DMS153 treated with DMSO at 0.1 percent for 48 hours (cell line): ENCODE results near the gene MAP4K4.
A peak's percentile ranks its signal among the peaks of the same experiment; 100 is the strongest.

Experiments
- DNase-seq: peaks from one replicate; lab custom pipeline; 2025; ENCODE audit not compliant: unreplicated experiment; lab: John Stamatoyannopoulos, UW

MAP4K4 gene

DNA sequence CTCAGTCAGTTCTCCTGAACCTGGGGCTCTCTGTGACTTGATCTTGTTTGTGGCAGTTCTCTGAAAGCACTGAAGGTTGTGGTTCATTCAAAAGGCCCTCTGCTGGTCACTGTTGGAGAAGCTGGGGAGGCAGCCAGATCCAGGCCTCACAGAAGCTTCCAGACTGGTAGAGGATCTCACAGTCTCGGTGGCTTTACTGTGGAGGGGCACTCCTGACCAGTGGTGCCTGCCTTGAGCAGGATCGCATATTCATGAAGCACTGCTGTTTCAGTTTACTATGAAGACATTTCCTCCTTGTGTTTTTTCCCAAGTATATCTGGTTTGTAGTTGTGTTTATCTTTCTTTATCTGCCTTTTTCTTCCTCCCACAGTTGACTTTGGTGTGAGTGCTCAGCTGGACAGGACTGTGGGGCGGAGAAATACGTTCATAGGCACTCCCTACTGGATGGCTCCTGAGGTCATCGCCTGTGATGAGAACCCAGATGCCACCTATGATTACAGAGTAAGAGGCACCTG lies 133.9 kb downstream of the MAP4K4 start:
- DNase-seq: peak; percentile 60

DNA sequence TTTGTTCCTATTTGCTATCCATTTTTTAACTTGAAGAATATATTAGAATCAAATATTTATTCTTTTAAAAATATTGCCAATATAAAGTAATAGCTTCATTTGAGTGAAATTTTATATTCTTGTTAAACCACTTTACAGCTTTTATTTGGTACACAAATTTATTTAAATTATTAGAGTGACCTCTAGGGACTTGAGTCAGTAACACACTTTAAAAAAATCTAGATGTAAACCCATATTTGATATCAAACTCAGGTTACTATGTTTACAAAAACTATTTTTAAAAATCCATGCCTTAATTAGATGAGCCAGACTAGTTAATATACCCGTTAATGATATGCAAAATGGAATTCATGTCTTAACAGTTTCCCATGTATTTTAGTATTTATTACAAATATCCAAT lies 134.6 kb downstream of the MAP4K4 start:
- no peak for DNase-seq

DNA sequence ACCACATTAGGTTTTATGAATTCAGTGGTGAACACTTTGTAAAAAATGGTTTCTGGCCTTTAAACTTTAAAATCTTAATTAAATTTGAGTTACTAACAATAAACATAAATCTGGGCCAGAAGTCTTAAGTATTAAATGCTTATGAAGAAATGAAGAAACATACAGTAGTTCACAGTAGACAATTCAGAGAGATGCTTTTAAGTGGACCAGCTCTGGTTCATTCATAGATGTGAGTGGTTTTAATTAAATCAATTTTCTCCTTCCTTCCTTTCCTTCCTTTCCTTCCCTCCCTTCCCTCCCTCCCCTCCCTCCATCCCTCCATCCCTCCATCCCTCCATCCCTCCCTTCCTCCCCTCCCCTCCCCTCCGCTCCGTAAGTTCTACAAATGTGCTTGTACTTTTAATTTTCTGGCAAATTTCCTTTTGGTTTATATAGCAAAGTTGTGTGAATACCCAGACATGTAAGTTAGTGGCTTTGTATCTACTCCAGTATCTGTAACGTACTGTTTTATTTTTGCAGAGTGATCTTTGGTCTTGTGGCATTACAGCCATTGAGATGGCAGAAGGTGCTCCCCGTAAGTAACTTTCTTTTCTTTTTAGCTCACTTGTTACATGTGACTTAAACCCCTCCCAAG lies 136.5 kb downstream of the MAP4K4 start:
- DNase-seq: no peak

DNA sequence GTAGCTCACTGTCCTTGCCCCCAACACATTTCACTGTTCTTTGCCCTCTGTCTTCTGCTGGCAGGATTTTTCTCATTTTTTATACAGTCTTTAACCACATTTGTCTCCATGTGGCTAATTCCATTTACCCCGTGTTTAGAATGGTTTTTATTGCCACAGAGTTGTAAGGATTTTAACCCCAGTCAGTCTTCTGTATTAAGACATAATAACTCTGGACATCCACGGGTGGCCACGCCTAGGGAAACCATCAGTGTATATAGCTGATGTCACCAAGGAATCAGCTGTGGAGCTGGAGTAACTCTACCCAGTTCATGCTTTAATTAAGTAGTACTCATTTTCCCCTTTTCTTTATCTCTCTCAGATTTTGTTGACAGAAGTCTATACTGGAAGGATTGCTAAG lies 139.8 kb downstream of the MAP4K4 start:
- DNase-seq: no peak

DNA sequence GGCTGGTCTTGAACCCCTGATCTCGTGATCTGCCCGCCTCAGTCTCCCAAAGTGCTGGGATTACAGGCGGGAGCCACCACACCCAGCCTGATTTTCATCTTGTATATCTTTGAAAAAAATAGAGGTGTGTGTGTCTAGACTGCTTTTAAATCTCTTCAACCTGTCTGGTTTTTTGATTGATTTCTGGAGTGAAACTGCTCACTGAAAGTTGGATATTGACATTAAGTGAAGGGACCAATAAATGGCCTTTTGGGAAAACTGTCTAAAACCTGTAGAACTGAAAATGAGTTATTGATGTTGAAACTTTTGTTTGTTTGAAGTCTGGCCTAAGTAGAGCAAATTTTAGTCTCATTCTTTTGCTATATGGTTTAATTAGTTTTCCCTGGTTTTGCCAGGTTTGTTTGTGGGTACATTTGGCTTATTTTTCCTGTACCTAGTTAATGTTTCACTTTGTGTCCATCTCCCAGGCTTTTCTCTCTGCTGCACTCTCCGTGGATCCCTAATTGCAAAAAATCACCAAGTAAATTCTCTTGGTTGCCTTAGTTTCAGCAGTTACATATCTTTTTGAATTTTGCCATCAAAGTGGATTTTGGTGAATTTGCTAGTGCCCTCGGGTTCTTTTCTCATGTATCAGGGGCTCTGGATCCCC lies 144.3 kb downstream of the MAP4K4 start:
- DNase-seq: no peak

DNA sequence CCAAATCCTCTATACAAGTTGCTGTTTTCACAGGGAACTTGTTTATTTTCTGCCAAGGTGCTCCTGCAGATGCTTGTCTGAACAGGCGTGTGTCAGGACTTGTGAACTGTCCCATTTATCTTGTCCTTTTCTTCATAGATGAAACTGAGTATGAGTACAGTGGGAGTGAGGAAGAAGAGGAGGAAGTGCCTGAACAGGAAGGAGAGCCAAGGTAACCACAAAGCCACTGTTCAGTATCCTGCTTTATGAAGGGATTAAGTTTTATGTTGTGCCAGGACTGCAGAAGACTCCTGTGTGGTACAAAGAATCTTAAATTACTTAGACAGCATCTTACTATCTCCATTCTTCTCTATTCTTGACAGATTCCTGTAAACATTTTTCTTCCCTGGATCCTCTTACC lies 145.0 kb downstream of the MAP4K4 start:
- DNase-seq: no peak

DNA sequence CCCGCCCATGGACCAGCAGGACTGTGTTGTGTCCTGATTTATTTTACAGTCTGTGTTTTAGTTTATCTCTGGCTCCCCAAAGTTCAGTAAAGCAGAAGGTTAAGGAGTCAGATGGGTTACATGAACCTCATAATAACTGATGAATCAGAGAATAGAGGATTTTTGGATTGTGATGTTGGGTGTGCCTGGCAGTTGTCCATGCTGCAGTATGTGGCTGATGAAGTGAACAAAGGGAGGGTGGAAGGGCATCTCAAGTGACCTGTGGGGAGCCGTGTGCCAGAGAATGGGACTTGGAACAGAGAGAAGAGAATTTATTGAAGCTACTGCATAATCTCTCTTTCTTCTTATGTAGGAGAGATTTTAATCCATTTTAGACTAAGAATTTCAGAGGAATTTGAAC lies 145.5 kb downstream of the MAP4K4 start:
- DNase-seq: no peak

DNA sequence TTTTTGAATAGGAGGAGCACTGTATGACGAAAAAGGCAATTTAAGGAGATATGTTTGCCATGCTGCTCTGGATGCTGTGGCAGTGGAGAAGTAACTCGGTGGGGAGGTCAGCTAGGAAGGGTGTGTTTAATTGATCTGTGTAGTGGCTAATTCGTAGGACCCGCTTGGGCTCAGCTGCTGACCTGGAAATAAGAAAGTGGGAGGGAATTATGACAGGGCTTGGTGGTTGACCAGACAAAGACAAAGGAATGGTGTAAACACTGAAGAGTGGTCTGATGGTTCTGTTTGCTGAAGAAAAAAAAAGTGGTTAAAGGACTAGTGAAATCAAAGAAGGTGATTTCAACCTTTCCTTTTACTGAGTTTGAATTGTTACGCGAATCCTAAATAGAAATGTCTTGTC lies 146.0 kb downstream of the MAP4K4 start:
- DNase-seq: no peak

DNA sequence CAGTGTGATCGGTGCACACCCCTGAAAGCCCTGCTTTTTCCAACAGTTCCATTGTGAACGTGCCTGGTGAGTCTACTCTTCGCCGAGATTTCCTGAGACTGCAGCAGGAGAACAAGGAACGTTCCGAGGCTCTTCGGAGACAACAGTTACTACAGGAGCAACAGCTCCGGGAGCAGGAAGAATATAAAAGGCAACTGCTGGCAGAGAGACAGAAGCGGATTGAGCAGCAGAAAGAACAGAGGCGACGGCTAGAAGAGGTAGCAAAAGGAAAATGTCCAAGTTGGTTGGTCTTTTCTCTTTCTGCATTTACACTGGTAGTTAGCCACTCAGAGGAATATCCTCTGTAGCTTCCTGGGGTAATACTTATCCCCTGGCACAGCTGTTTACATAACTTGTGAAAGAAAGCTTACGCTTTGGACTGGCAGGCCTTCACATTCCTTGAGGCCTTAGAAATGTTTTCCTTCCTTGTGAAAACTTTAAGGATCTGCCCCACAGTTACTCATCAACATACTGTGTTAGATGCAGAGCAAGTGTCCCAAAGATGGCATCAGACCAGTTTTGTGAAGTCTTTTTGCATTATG lies 146.6 kb downstream of the MAP4K4 start:
- no peak for DNase-seq

DNA sequence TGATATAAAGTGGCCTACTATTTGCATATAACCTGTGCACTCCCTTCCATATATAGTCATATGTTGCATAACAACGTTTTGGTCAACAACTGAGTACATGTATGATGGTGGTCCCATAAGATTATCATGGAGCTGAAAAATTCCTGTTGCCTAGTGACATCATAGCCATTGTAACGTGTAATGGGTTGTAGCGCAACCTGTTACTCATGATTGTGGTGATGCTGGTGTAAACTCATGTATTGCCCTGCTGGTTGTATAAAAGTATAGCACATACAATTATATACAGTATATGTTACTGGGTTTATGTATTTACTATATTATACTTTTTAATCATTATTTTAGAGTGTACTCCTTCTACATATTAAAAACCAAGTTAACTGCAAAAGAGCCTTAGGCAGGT lies 149.5 kb downstream of the MAP4K4 start:
- no peak for DNase-seq

DNA sequence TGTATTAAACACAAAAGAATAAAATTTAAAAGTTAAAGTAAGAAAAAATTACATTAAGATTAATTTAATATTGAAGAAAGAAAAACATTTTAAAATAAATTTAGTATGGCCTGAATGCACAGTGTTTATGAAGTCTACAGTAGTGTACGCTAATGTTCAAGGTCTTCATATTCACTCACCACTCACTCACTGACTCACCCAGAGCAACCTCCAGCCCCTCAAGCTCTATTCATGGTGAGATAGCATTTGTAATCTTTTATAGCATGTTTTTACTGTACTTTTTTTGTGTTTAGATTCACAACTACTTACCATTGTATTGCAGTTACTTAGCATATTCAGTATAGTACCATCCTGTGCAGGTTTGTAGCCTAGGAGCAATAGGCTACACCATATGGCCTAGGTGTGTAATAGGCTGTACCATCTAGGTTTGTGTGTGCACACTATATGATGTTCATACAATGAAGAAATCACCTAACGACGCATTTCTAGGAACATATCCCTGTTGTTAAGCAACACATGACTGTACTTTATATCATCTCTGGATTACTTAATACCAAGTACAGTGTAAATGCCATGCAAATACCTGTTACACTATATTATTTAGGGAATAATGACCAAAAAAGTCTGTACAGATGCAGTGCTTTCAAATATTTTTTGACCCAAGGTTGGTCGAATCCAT lies 150.3 kb downstream of the MAP4K4 start:
- no peak for DNase-seq

DNA sequence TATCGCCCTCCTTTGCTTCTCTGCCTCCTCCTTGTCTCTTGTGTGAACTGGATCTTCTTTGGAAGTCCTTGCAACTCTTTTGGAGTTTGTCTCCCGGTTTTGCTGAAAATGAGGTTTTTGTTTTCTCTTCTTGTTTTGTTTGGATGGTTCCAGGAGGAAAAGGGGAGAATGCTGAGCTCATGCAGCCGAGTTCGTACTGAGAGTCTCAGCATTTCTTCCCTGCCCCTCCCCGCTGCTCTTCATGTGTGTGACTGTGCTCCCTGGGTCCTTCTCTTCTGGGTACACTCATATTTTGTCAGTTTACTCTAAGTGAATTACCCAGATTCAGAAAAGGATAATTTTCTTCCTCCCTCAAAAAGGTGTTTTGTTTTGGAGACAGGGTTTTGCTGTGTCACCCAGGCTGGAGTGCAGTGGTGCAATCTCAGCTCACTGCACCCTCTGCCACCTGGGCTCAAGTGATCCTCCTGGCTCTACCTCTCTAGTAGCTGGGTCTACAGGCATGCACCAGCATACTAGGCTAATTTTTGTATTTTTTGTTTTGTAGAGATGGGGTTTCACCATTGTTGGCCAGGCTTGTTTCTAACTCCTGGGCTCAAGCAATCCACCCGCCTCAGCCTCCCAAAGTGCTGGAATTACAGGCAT lies 151.4 kb downstream of the MAP4K4 start:
- DNase-seq: no peak

DNA sequence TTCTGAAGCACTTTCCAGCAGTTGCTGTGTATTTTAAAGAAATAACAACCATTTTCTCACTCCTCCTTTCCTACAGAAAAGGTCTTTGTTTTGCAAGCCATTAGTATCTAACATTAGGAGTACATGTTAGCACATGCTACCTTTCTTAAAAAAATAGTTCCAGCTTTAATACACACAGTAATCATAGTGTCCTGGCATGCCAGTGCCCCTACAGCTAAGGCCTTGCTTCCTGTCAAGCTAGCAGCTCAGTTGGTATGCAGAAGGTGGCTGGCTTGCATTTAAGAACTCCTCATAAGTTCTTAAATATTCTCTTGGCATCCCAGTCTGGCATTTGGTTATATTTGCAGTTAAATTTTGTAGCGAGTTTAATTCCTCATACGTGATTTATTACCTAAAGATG lies 152.9 kb downstream of the MAP4K4 start:
- DNase-seq: no peak

DNA sequence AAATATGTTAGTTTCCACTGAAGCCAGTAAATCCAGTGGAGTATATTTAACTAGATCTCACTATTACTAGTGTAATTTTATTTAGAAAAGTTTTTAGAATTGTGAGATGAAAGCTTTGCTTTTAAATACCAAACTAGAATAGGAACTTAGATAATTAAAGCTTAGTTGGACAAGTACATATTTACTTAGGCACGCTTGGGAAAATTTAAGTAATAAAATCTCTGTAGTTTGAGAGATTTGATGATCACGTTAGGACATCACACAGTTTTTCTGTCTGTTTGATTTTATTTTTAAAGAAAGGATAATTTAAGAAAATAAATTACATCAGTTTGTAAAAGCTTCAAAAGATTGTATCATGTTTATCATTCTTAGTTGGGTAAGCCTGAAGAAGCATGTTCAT lies 153.5 kb downstream of the MAP4K4 start:
- no peak for DNase-seq

DNA sequence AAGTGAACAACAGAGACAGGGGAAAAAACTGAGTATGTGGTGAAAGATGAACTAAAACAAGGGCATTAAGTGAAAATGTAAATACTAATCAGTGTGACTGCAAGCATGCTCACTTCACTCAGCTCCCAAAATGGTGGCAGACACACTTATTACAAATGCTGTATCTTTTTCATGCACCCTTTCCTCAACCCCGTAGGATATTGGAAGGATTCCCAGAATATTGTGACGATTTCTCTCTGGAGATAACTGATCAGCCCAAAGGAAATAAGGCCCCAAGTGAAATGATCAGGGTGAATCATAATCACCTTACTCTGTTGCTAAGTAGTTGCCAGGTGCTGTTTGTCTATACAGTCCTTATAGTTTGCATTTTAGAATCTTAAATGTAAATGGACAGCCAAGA lies 155.3 kb downstream of the MAP4K4 start:
- DNase-seq: no peak

DNA sequence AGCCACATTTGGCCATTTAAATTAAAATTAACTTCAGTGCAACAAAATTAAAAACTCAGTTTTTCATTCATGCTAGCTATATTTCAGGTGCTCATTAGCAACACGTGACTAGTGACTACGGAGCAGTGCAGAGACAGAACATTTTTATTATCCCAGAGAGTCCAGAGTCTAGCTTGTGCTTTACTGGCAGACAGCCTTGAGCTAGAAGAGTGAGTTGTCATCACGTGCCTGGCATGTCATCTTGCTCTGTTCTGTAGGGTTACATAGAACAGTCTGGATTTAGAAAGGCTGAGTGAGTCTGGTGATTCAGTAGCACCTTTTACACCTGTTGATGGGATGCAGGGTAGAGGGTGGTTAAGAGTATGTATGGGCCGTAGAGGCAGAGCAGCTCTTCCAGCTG lies 157.4 kb downstream of the MAP4K4 start:
- DNase-seq: no peak

DNA sequence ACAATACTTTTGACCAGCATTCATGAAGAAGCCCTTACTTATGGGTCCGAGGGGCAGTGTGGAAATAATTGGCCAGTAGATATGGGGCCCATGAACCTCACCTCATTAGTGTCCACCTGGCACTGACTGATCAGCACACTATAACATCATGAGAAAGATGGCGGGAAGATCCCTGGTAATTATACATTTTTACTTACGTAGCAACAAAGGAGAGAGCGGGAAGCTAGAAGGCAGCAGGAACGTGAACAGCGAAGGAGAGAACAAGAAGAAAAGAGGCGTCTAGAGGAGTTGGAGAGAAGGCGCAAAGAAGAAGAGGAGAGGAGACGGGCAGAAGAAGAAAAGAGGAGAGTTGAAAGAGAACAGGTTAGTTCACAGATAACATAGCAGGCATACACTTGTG lies 158.3 kb downstream of the MAP4K4 start:
- no peak for DNase-seq

DNA sequence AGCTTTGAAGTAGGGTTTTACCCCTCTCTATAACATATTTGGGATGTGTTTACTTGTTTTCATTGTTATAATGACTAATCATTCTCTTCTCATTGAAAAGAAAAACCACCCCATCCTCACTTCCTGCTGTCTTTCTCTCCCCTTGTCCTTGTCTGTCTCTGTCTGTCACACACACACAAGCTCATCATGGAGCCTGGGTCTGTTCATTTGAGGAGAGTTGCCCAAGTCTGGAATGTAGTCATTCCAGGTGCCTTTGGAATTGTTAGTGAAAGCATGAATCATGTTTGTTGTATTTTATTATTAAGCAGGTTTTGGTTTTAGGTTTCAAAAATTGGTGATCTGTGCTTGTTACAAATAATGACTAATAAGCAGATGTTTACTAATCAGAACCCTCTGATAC lies 160.7 kb downstream of the MAP4K4 start:
- DNase-seq: no peak

DNA sequence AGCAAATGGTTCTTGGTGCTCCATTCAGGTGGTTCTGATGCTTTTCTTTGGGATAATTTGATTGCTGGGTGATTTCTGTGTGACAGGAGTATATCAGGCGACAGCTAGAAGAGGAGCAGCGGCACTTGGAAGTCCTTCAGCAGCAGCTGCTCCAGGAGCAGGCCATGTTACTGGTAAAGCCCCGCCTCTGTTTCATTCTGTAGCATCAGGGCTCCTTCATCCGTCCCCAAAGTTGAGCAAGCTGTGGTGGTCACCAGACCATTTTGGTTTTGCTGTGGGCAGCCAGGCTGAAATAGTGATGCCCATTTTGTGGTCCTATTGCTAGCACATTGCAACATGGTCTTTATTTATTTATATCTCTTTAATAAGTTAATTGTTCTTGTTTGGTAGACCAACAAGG lies 161.4 kb downstream of the MAP4K4 start:
- DNase-seq: no peak

DNA sequence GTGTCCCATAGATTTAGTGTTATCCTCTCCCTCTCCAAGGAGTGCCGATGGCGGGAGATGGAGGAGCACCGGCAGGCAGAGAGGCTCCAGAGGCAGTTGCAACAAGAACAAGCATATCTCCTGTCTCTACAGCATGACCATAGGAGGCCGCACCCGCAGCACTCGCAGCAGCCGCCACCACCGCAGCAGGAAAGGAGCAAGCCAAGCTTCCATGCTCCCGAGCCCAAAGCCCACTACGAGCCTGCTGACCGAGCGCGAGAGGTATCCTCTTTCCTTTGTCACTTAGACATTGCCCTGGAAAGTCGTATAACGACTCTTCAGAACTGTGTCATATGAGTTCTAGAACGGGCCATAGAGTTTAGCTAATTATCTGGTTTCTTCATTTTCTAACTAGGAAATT lies 162.1 kb downstream of the MAP4K4 start:
- no peak for DNase-seq

DNA sequence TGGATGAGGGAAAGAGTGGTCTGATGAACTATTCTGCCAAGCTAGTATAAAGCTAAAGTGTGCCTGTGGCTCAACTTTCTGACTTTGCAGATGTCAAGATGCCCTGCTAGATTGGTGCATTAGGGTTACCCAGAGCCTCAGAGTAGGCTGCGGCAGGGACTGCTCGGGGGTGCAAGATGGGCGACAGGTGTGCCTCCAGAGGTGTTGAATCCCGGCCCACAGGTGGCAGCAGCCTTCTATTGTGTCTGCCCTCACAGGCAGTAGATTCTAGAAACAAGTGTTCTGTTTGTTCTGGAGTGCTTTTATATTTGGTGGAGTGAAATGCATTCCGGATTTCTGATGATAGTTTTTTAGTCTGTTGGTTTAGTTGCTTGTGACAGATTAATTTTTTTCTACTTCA lies 162.7 kb downstream of the MAP4K4 start:
- no peak for DNase-seq

DNA sequence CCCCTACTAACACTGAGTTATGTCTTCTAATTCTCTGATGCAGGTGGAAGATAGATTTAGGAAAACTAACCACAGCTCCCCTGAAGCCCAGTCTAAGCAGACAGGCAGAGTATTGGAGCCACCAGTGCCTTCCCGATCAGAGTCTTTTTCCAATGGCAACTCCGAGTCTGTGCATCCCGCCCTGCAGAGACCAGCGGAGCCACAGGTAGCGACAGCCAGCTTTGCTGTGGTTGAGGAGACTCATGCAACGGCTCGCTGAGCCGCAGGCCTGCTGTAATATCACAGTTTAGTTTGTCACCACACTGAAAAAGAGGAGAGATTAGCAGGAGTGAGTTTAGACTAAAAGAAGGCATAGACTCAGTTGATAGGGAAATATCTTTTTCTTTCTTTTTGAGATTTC lies 163.3 kb downstream of the MAP4K4 start:
- no peak for DNase-seq
